ENCODE data around the gene IFT52.
"Not testable (repeated sequence)": the region's sequence is repeated elsewhere in the genome, so short reads cannot be mapped to it uniquely, and the experiment has no call there.

IFT52 gene

DNA sequence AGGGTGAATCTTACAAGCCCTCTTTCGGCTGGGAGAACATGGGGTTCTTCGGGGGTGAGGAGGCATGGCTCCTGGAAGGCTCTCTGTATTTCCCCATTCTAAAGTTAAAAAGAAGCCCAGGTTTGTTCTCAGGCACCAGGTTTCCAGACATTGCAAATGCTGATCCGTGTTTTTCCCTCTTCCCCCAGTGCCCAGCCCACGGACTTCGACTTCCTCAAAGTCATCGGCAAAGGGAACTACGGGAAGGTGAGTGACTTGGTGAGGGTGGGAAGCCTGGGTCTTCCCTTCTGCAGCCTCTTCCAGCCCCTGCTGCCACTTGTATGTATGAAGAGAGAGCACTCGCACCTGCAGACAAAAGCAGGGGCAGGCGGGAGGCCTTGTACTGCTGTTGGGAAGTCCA lies 23.3 kb upstream of the IFT52 start:
- DNase-seq (ENCODE audit: low read depth in 2 of 2) = no peak

DNA sequence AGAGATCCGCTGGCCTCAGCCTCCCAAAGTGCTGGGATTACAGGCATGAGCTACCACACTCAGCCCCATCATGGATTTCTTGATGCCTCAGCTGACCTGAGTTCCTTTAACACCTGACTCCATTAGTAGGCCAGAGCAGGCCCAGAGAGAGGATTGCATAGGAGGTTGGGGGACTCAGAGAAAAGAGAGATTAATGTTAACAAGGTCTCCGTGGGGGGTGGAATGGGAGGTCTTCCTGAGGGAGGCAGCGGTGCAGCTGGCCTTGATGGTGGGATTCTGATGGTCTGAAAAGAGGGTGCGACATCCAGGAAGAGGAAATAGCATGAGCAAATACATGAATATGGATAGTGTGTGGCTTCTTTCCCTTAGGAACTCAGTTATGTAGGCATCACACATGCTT lies 22.0 kb upstream of the IFT52 start:
- no peak for DNase-seq (ENCODE audit: low read depth in 2 of 2)

DNA sequence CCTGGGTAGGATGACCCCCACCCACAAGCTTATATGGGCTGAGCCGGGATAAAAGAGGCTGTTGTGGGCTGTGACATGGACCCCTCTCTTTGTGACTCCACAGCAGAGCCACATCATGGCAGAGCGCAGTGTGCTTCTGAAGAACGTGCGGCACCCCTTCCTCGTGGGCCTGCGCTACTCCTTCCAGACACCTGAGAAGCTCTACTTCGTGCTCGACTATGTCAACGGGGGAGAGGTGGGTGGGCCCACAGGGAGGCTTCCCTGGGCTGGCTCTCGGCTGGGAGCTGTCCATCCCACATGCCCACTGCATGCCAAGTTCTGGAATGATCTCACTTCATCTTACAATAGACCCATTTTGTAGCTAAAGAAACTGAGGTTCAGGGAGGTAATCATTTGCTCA lies 21.5 kb upstream of the IFT52 start:
- no peak for DNase-seq (ENCODE audit: low read depth in 2 of 2)

DNA sequence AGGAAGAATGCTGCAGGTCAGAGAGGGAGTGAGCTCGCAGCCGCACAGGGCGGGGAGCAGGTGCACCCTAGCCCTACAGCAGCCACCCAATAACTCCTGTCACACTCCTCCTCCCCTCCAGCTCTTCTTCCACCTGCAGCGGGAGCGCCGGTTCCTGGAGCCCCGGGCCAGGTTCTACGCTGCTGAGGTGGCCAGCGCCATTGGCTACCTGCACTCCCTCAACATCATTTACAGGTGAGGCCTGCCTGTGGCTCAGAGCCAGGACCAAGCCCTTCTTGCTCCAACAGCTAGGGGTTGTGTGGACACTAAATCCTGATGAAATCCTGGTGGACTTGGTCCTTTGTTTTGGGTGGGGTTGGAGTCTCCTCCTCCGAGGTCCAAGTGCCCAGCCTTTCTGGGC lies 20.2 kb upstream of the IFT52 start:
- DNase-seq (ENCODE audit: low read depth in 2 of 2) = no peak

DNA sequence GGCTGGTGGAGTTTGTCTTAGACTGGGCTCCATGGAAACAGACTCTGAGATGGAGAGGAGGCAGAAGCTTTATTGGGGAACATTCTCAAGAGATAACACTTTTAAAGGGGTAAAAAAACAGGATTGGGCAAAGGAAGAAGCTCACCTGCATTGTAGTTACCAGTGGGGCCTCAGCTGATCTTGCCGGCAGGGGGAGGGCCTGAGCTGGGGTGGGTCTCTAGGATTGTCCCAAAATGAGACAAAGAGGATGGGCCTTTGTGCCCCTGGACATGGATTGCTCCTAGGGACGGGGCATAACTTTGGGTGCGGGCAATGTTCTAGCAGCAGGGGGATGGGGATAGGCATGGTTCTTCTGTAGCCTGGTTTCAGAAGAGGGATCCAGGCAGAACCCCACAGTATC lies 19.4 kb upstream of the IFT52 start:
- DNase-seq (ENCODE audit: low read depth in 2 of 2) = no peak

DNA sequence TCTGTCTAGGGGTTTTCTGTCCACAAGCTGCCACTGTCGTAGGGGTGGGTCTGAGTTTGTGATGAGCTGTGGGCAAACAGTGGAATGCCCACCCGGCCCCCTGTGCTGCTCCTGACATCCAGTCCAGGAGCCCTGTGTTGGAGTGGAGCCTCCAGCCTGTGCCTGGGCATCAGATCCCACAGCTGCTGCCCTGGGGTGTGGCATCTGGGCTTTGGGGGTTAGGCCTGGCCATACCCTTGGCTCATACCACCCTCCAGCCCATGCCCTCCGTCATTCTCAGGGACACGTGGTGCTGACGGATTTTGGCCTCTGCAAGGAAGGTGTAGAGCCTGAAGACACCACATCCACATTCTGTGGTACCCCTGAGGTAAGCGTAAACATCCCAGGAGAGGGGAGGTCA lies 19.0 kb upstream of the IFT52 start:
- DNase-seq (ENCODE audit: low read depth in 2 of 2) = no peak

DNA sequence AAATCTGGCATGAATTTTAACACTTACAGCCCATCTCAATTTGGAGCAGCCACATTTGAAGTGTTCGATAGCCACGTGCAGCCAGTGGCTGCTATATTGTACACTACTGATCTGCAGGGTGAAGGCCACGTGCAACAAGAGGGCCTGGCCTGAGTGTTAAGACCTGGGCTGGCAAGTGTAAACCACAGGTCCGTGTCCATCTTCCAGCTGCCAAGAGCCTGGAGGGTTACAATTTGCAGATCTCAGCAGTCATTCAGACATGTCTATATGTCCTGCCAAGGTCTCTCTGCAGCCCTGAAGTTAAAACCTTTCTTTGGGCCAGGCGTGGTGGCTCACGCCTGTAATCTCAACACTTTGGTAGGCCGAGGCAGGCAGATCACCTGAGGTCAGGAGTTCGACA lies 17.8 kb upstream of the IFT52 start:
- no peak for DNase-seq (ENCODE audit: low read depth in 2 of 2)

DNA sequence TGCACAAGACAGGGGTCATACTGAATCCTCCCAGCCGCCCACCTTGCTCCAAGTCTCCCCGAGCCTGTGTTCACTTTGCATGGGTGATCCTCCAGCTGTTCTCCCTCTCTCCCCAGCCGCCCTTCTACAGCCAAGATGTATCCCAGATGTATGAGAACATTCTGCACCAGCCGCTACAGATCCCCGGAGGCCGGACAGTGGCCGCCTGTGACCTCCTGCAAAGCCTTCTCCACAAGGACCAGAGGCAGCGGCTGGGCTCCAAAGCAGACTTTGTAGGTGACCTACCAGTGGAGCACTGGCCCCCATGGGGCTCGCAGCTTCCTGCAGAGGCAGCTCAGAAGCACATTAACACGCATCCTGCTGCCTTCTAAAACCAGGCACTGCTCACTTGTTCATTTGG lies 14.6 kb upstream of the IFT52 start:
- DNase-seq (ENCODE audit: low read depth in 2 of 2) = no peak

DNA sequence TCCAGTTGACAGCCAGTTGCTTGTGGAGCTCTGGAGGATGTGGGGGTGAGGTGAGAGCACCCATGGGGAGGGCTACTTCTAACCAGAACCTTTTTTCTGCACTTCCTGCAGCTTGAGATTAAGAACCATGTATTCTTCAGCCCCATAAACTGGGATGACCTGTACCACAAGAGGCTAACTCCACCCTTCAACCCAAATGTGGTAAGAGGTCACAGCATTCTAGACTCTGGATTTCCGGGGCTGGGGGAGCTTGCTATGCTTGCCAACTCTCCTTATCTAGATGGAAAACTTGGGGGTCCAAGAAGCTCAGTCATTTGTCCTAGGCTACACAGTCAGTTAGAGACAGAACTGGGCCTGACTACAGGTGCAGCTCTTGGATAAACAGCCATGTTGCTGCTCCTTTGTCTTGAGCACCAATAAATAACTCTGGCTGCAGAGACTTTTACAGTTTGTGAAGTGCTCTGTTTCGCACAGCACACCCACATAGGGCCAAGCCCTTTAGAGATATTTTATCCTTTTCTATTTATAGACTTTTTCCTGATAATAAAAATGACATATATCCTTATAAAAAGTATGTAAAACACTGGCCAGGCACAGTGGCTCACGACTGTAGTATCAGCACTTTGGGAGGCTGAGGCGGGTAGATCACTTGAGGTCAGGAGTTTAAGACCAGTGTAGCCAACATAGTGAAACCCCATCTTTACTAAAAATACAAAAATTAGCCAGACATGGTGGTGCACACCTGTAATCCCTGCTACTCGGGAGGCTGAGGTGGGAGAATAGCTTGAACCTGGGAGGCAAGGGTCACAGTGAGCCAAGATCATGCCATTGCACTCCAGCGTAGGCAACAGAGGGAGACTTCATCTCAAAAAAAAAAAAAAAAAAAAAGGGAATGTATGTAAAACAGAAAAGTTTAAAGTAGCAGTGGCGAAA lies 10.6 kb upstream of the IFT52 start:
- DNase-seq (ENCODE audit: low read depth in 2 of 2) = no peak

DNA sequence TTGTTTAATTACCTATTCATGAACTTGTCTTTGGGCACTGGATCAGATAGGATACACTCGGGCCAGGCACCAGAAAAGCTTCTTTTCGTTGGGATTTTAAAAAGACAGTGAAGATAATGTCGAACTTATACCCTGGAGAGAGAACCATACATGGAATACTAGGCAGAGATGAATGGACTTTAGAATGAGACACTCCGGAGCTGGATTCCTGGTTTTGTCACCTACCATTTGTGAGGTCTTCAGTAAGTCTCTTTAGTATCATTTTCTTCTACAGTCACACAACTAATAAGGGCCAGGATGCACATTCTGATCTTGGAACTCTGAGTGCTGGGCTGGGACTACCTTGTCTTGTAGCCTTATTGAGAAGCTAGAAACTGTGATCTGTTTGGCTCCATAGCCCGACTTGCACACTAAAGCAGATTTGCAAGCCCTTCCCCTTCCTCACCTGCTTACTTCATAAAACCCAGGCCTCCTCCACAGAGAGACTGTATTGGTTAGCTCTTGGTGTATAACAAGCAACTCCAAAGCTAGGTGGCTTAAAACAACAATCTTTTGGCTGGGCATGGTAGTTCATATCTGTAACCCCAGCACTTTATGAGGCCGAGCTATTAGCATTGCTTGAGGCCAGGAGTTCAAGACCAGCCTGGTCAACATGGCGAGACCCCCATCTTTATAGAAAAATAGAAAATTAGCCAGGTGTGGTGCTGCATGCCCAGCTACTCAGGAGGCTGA lies 7.4 kb upstream of the IFT52 start:
- DNase-seq (ENCODE audit: low read depth in 2 of 2) = no peak

DNA sequence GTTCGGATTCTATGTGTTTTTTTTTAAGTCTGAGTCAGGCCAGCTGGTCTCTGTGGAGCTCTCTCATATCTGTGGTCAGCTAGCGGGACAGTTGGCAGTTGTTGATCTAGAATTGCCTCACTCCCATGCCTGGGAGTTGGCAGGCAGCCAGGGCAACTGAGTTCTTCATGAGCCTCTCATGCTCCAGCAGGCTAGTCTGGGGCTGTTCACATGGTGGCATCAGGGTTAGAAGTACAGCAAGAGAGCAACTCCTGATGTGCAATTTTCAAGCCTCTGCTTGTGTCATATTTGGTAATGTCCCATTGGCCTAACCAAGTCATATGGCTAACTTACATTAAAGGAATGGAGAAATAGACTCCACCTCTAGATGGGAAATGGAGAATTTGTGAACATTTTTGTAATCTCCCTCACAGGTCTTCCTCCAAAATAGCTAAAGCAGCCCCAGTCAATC lies 6.7 kb upstream of the IFT52 start:
- DNase-seq (ENCODE audit: low read depth in 2 of 2) = peak; percentile 69 to 74

DNA sequence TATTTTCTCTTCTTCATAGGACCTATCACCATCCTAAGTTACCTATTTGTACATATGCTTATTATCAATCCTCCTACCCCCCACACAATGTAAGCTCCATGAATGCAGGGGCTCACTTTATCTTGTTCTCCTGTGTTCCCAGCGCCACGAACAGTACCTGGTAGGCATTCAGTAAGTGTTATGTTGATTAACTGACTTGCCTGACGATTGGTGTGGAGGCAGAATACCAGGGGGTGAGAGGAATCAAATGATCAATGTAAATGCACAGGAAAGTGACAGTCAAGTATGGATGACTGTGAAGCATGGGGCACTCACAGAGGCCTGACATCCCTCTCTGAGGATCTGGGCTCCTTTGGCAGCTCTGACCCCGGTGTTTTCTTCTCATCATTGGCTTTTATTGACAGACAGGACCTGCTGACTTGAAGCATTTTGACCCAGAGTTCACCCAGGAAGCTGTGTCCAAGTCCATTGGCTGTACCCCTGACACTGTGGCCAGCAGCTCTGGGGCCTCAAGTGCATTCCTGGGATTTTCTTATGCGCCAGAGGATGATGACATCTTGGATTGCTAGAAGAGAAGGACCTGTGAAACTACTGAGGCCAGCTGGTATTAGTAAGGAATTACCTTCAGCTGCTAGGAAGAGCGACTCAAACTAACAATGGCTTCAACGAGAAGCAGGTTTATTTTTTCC lies 6.1 kb upstream of the IFT52 start:
- DNase-seq (ENCODE audit: low read depth in 2 of 2) = peak in 1 of 2 experiments; percentile 9

DNA sequence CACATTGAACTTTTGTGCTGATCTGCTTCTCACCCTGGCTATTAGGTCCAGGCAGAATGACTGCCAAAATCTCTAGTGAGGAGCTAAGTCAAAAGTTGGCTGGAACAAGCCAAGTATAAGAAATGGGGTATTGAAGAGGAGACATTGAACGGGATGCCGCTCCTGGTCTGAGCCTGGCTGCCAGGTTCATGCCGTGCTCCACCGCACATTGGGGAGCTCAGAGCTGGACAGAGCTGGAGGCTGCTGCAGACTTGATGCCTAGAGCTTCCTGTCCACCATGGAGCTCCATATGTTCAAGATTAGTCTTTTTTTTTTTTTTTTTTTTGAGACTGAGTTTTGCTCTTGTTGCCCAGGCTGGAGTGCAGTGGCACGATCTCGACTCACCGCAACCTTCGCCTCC lies 4.1 kb upstream of the IFT52 start:
- no peak for DNase-seq (ENCODE audit: low read depth in 2 of 2)

DNA sequence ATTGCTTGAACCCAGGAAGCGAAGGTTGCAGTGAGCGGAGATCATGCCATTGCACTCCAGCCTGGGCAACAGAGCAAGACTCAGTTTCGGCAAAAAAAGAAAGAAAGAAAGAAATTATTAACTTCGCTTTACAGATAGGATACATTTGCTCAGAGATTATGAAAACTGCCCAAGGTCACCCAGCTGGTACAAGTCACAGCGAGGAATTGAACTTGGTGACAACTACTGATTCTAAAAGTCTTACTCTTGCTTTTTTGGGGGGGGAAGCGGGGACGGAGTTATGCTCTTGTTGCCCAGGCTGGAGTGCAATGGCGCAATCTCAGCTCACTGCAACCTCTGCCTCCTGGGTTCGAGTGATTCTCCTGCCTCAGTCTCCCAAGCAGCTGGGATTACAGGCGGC lies 2.2 kb upstream of the IFT52 start:
- not testable (repeated sequence) for DNase-seq (ENCODE audit: low read depth in 2 of 2)

DNA sequence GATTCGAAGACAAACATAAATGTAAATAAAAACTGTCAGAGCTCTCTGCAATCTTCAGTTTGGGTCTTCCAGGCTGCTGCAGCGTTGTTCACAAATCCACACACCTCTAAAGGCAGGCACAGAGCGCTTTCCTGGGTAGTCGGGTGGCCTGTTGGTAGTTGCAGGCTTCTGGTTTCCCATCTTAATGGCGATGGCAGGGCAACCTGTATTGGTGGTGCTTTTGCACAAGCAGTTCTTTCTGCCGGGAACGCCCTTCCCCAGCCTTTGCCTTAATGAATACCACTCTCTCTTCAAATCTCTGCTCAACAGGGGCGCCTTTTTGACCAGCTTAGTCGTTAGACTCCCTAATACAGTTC lies 723 bp upstream of the IFT52 start:
- no peak for DNase-seq (ENCODE audit: low read depth in 2 of 2)

DNA sequence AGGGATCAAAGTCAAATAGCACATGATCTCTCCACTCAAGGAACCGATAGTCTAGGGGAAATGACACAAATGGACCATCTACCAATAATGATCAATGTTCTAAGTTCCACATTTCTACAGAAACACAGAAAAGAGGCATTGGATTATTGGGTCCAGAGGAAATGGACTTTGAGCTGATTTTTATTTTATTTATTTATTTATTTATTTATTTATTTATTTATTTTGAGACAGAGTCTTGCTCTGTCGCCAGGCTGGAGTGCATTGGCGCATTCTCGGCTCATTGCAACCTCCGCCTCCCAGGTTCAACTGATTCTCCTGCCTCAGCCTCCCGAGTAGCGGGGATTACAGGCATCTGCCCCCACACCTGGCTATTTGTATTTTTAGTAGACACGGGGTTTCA lies 11.2 kb downstream of the IFT52 start:
- DNase-seq (ENCODE audit: low read depth in 2 of 2) = not testable (repeated sequence)

DNA sequence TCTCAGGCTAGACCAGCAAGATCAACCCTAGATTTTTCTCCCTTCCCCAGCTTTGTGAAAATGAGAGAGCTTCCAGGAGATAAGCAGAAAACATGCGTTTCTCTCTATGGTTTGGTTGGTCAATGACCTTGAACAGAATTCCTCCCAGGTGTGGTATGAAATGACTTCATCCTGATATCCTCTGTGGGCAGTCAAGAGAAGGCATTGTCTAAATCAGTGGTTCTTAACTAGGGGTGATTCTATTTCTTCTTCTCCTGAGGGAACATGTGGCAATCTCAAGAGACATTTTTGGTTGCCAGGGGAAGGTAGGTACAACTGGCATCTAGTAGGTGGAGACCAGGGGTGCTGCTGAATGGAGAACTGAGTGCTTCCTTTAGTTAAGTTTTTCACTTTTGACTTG lies 12.4 kb downstream of the IFT52 start:
- no peak for DNase-seq (ENCODE audit: low read depth in 2 of 2)

DNA sequence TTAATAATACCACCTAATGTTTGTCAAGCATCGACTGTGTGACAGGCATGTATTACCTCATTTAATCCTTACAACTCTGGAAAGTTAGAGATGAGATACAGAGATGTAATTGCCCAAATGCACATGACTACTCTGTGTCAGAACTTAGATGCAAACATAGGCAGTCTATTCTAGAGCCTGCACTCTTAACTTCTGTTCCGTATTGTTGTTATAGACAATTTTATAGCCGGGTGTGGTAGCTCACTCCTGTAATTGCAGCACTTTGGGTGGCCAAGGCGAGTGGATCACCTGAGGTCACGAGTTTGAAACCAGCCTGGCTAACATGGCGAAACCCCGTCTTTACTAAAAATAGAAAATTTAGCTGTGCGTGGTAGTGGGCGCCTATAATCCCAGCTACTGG lies 15.0 kb downstream of the IFT52 start:
- DNase-seq (ENCODE audit: low read depth in 2 of 2) = no peak

DNA sequence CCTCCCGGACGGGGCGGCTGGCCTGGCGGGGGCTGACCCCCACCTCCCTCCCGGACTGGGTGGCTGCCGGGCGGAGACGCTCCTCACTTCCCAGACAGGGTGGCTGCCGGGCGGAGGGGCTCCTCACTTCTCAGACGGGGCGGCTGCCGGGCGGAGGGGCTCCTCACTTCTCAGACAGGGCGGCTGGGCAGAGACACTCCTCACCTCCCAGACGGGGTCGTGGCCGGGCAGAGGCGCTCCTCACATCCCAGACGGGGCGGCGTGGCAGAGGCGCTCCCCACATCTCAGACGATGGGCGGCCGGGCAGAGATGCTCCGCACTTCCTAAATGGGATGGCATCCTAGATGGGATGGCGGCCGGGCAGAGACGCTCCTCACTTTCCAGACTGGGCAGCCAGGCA lies 16.5 kb downstream of the IFT52 start:
- not testable (repeated sequence) for DNase-seq (ENCODE audit: low read depth in 2 of 2)

DNA sequence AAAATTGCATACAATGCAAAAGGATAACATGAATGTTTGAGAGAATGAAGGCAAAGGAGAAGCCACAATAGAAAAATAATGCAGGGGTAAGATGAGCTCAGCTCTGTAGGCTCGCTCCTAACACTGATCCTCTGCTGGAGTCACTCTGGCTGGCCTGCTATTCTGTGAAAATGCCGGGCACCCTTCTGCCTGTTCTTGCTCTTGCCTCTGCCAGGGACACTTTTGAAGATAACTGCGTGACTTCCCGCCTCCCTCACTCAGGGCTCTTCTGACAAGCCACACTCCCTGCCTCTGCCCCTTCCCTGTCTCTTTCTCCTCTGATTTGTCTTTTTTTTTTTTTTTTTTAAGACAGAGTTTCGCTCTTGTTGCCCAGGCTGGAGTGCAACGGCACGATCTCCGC lies 40.9 kb downstream of the IFT52 start:
- DNase-seq (ENCODE audit: low read depth in 2 of 2) = no peak

DNA sequence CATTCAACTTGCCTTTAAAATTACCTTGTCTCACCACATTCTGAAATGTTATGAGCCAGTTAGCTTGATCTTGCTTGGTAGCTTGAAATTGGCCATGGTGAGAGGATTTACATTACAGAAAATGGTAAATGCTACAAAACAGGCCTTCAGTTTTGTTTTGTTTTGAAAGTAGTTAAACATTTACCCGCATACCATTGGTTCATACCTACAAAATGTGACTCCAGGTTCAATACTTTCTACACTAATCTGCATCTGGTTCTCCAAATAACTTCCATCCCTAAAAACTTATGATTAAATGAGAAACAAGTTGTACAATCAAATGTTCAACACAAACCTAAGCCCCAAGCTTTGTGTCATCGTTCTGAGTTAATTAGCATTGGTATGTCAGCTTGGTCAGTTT lies 45.7 kb downstream of the IFT52 start:
- no peak for DNase-seq (ENCODE audit: low read depth in 2 of 2)

DNA sequence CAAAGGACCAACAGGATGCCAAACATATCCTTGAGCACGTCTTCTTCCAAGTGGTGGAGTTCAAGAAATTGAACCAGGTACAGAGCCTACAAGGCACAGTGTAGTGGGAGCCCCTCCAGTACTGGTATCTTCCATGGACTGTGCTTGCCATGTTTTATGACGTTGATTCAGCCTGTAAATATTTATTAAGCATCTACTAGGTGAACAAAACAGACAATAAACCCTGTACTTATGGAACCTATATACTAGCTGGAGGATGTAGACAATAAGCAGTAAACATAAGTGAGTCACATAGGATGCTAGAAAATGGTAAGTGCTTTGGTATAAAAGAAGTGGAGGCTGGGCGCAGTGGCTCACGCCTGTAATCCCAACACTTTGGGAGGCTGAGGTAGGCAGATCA lies 51.8 kb downstream of the IFT52 start:
- no peak for DNase-seq (ENCODE audit: low read depth in 2 of 2)

Measured in fibroblast of skin of left quadriceps (primary cell).